IPS DF 4.7 (cell line): ENCODE measurements around the gene HPS3.
"Not testable (repeated sequence)": the region's sequence is repeated elsewhere in the genome, so short reads cannot be mapped to it uniquely, and the experiment has no call there.

Experiments
- DNase-seq: peaks from one replicate; pipeline ENCODE4 v3.0.0-alpha.2; 2013; ENCODE audit warnings: low spot score; ENCODE audit errors: extremely low read depth

The HPS3 gene

GRCh38 chr3:149186219-149186618, 56.8 kb downstream of the HPS3 start:
- no peak for DNase-seq

GRCh38 chr3:149186721-149187120, 57.3 kb downstream of the HPS3 start:
- no peak for DNase-seq

GRCh38 chr3:149188494-149188893, 59.1 kb downstream of the HPS3 start:
- DNase-seq, result no peak

GRCh38 chr3:149195221-149195620, 65.8 kb downstream of the HPS3 start:
- DNase-seq, result no peak

GRCh38 chr3:149196805-149197592, 67.6 kb downstream of the HPS3 start:
- DNase-seq, result not testable (repeated sequence)

- DNase-seq, result no peak
Observed at GRCh38 chr3:149197669-149198068, 68.2 kb downstream of the HPS3 start.

- peak; percentile 93 for DNase-seq
Observed at GRCh38 chr3:149198611-149199010, 69.2 kb downstream of the HPS3 start.

GRCh38 chr3:149199474-149199873, 70.0 kb downstream of the HPS3 start:
- DNase-seq, result no peak

- no peak for DNase-seq
Observed at GRCh38 chr3:149203758-149204157, 74.3 kb downstream of the HPS3 start.

- no peak for DNase-seq
Observed at GRCh38 chr3:149204390-149204991, 75.1 kb downstream of the HPS3 start.

GRCh38 chr3:149207475-149207874, 78.0 kb downstream of the HPS3 start:
- no peak for DNase-seq

GRCh38 chr3:149209431-149209830, 80.0 kb downstream of the HPS3 start:
- DNase-seq, result no peak

GRCh38 chr3:149212386-149212785, 82.9 kb downstream of the HPS3 start:
- DNase-seq, result no peak

- no peak for DNase-seq
Observed at GRCh38 chr3:149214702-149215101, 85.3 kb downstream of the HPS3 start.

- DNase-seq, result no peak
Observed at GRCh38 chr3:149215515-149215914, 86.1 kb downstream of the HPS3 start.

GRCh38 chr3:149216193-149216869, 86.9 kb downstream of the HPS3 start:
- DNase-seq, result no peak

GRCh38 chr3:149217347-149217746, 87.9 kb downstream of the HPS3 start:
- DNase-seq, result no peak

- not testable (repeated sequence) for DNase-seq
Observed at GRCh38 chr3:149219380-149220121, 90.1 kb downstream of the HPS3 start.

- DNase-seq, result no peak
Observed at GRCh38 chr3:149221783-149222517, 92.5 kb downstream of the HPS3 start, which contains the start of gene CP. Gene CP, minus strand, starts transcription at chr3:149221829. Its CDS starts 37 bp downstream, at chr3:149221792.
